GM18951 (cell line): Measurements from ENCODE around the gene MBTPS1.

Experiments
- POLR2A ChIP-seq: IDR thresholded peaks from 4 replicates; pipeline ENCODE4 v1.6.1; 2011; ENCODE audit warnings: mild to moderate bottlenecking; ENCODE audit not compliant: insufficient read length, insufficient read depth; ENCODE audit errors: extremely low read depth
- in situ Hi-C: fragments of 300-500 bp; cut with MboI; formaldehyde crosslinking; loops from one replicate; pipeline ENCODE4 v1.12.0; 2022; ENCODE audit warnings: low sequenced_read_pairs, mixed read lengths, inconsistent platforms; ENCODE audit not compliant: unreplicated experiment

The MBTPS1 gene

GRCh38 chr16:84104231-84104630 is 12.5 kb downstream of the MBTPS1 start:
- no peak for TF ChIP-seq POLR2A

GRCh38 chr16:84103678-84104077 is 13.1 kb downstream of the MBTPS1 start:
- no peak for TF ChIP-seq POLR2A
- in situ Hi-C loops: no loop called here

More at GRCh38 chr16:84104231-84104630, 12.5 kb downstream of the MBTPS1 start:
- in situ Hi-C loops: no loop called here

- in situ Hi-C loops: no loop called here
- TF ChIP-seq POLR2A: no peak
Measured at GRCh38 chr16:84098939-84099338, 17.8 kb downstream of the MBTPS1 start.

- in situ Hi-C loops: no loop called here
- no peak for TF ChIP-seq POLR2A
Measured at GRCh38 chr16:84096447-84097005, 20.2 kb downstream of the MBTPS1 start.

- TF ChIP-seq POLR2A: no peak
- in situ Hi-C loops: no loop called here
Measured at GRCh38 chr16:84095466-84095865, 21.3 kb downstream of the MBTPS1 start.

GRCh38 chr16:84093879-84094270 is 22.9 kb downstream of the MBTPS1 start:
- TF ChIP-seq POLR2A: no peak
- in situ Hi-C loops: no loop called here

GRCh38 chr16:84093120-84093878 is 23.4 kb downstream of the MBTPS1 start:
- in situ Hi-C loops: no loop called here
- TF ChIP-seq POLR2A: no peak

- TF ChIP-seq POLR2A: no peak
Measured at GRCh38 chr16:84091460-84091859, 25.3 kb downstream of the MBTPS1 start.

GRCh38 chr16:84090211-84090610 is 26.5 kb downstream of the MBTPS1 start:
- in situ Hi-C loops: no loop called here
- no peak for TF ChIP-seq POLR2A

More at GRCh38 chr16:84091460-84091859, 25.3 kb downstream of the MBTPS1 start:
- in situ Hi-C loops: no loop called here

GRCh38 chr16:84088695-84089395 is 27.9 kb downstream of the MBTPS1 start:
- in situ Hi-C loops: no loop called here
- TF ChIP-seq POLR2A: no peak

- in situ Hi-C loops: no loop called here
Measured at GRCh38 chr16:84087466-84088151, 29.1 kb downstream of the MBTPS1 start.

GRCh38 chr16:84087001-84087400 is 29.7 kb downstream of the MBTPS1 start:
- TF ChIP-seq POLR2A: no peak
- in situ Hi-C loops: no loop called here

More at GRCh38 chr16:84087466-84088151, 29.1 kb downstream of the MBTPS1 start:
- TF ChIP-seq POLR2A: no peak

- in situ Hi-C loops: no loop called here
- TF ChIP-seq POLR2A: no peak
Measured at GRCh38 chr16:84086341-84086740, 30.4 kb downstream of the MBTPS1 start.
